H1 (cell line): Measurements from ENCODE around the gene COL26A1. TPM values are rescaled to one million over a fixed set of nuclear protein-coding genes. Genes with fewer than 3 reads are reported as not detected.

Experiments used
- CTCF ChIA-PET: fragments of 300-600 bp; sonication (Branson Sonifier 250); formaldehyde crosslinking; loops from one replicate; lab custom pipeline; 2021; ENCODE audit not compliant: partially characterized antibody; lab: Charles Lee
- POLR2A ChIA-PET: fragments of 300-600 bp; sonication (Branson Sonifier 250); formaldehyde crosslinking; loops from one replicate; lab custom pipeline; 2021; ENCODE audit warnings: inconsistent platforms; ENCODE audit not compliant: partially characterized antibody; lab: Charles Lee
- DNase-seq, 2 experiments: peaks; one replicate each; pipeline versions ENCODE4 v3.0.0 to v3.0.0-alpha.2; 2010 to 2022; ENCODE audit warnings: low spot score in 2 of 2, low read depth in 1 of 2, mixed read lengths in 1 of 2
- FAIRE-seq: peaks from 2 replicates; lab custom pipeline; 2011; peaks lifted over from hg19 to GRCh38; lab: Jason Lieb, UNC
- H2AFZ ChIP-seq: 2 replicates; pipeline ENCODE4 v1.8.1; 2012; ENCODE audit warnings: low read length, inconsistent platforms
- H2AK5ac ChIP-seq: 2 replicates; pipeline ENCODE4 v1.6.1; 2013; ENCODE audit warnings: low read depth, low read length
- H2BK120ac ChIP-seq: replicated peaks from 2 replicates; pipeline ENCODE3; 2013; ENCODE audit warnings: low read depth, low read length, inconsistent platforms
- H2BK12ac ChIP-seq: 2 replicates; pipeline ENCODE4 v1.6.1; 2013; ENCODE audit warnings: low read depth, low read length
- H2BK15ac ChIP-seq: 2 replicates; pipeline ENCODE4 v1.6.1; 2013; ENCODE audit warnings: low read length
- H2BK20ac ChIP-seq: 2 replicates; pipeline ENCODE4 v1.6.1; 2013; ENCODE audit warnings: low read length
- H2BK5ac ChIP-seq: 2 replicates; pipeline ENCODE4 v1.6.1; 2013; ENCODE audit warnings: low read depth, low read length
- H3K14ac ChIP-seq: 2 replicates; pipeline ENCODE4 v1.6.1; 2013; ENCODE audit warnings: inconsistent platforms; ENCODE audit not compliant: insufficient read length
- H3K18ac ChIP-seq: 2 replicates; pipeline ENCODE4 v1.6.1; 2013; ENCODE audit warnings: low read length; ENCODE audit errors: extremely low read depth
- H3K23ac ChIP-seq: 2 replicates; pipeline ENCODE4 v1.6.1; 2013; ENCODE audit warnings: inconsistent platforms; ENCODE audit not compliant: insufficient read length
- H3K23me2 ChIP-seq: 2 replicates; pipeline ENCODE4 v1.6.1; 2013; ENCODE audit warnings: low read depth, low read length
- H3K27ac ChIP-seq: 2 replicates; pipeline ENCODE4 v1.6.1; 2011; ENCODE audit warnings: low read depth, low read length, inconsistent platforms
- H3K27me3 ChIP-seq, 4 experiments: replicated peaks in 1 of 4; 1 replicate in 1 of 4; 2 replicates in 3 of 4; pipeline versions ENCODE4 v1.6.1 to v1.8.1; 2011 to 2013; ENCODE audit warnings: low read length in 3 of 4, mild to moderate bottlenecking in 3 of 4, inconsistent platforms in 2 of 4, mixed read lengths in 2 of 4, moderate library complexity in 1 of 4; ENCODE audit not compliant: control insufficient read depth in 3 of 4, insufficient read depth in 3 of 4; ENCODE audit errors: extremely low read depth in 1 of 4
- H3K36me3 ChIP-seq, 4 experiments: 2 replicates each; pipeline versions ENCODE4 v1.6.1 to v1.8.1; 2011 to 2013; ENCODE audit warnings: mild to moderate bottlenecking in 4 of 4, low read length in 3 of 4, moderate library complexity in 2 of 4, control low read depth in 1 of 4, inconsistent platforms in 1 of 4; ENCODE audit not compliant: insufficient read depth in 4 of 4, control insufficient read depth in 2 of 4
- H3K4ac ChIP-seq: replicated peaks from 2 replicates; pipeline ENCODE3; 2013; ENCODE audit warnings: low read length, low read depth, mixed read lengths, inconsistent platforms; ENCODE audit not compliant: insufficient read length
- H3K4me1 ChIP-seq, 4 experiments: replicated peaks in 1 of 4; 1 replicate in 1 of 4; 2 replicates in 3 of 4; pipeline versions ENCODE4 v1.6.1 to v1.8.1; 2011 to 2013; ENCODE audit warnings: low read length in 3 of 4, inconsistent platforms in 2 of 4, mixed read lengths in 1 of 4; ENCODE audit not compliant: insufficient read depth in 4 of 4, control insufficient read depth in 3 of 4
- H3K4me2 ChIP-seq, 2 experiments: 2 replicates each; pipeline versions ENCODE4 v1.6.1 to v1.8.1; 2011 to 2013; ENCODE audit warnings: low read depth in 2 of 2, low read length in 2 of 2, control low read depth in 1 of 2, inconsistent platforms in 1 of 2, mild to moderate bottlenecking in 1 of 2; ENCODE audit not compliant: insufficient read depth in 1 of 2
- H3K4me3 ChIP-seq, 4 experiments: fragments of 200-600, 300-600 bp in 1 of 4; sonication (generic), shearing (Covaris generic), sonication (Bioruptor Twin) in 1 of 4; 2 replicates each; pipeline versions ENCODE4 v1.5.1 to v1.8.1; 2011 to 2016; ENCODE audit warnings: low read length in 4 of 4, low read depth in 3 of 4, control low read depth in 2 of 4, inconsistent platforms in 2 of 4, mild to moderate bottlenecking in 2 of 4, mixed read lengths in 1 of 4, moderate library complexity in 1 of 4; ENCODE audit not compliant: insufficient read depth in 2 of 4; ENCODE audit errors: extremely low read depth in 1 of 4
- H3K56ac ChIP-seq: replicated peaks from 2 replicates; pipeline ENCODE3; 2013; ENCODE audit warnings: low read depth, mild to moderate bottlenecking, mixed read lengths, low read length, inconsistent platforms; ENCODE audit not compliant: insufficient read length
- H3K79me1 ChIP-seq: 2 replicates; pipeline ENCODE4 v1.6.1; 2013; ENCODE audit warnings: low read depth, low read length, control low read depth
- H3K79me2 ChIP-seq, 2 experiments: 2 replicates each; pipeline versions ENCODE4 v1.6.1 to v1.8.1; 2012 to 2013; ENCODE audit warnings: low read length in 2 of 2, mild to moderate bottlenecking in 2 of 2, inconsistent platforms in 1 of 2; ENCODE audit not compliant: insufficient read depth in 2 of 2, control insufficient read depth in 1 of 2
- H3K9ac ChIP-seq, 4 experiments: replicated peaks in 1 of 4; 1 replicate in 1 of 4; 2 replicates in 3 of 4; pipeline versions ENCODE4 v1.6.1 to v1.8.1; 2011 to 2013; ENCODE audit warnings: low read depth in 3 of 4, low read length in 3 of 4, control low read depth in 2 of 4, mild to moderate bottlenecking in 2 of 4, moderate library complexity in 2 of 4, inconsistent platforms in 1 of 4; ENCODE audit errors: extremely low read depth in 1 of 4
- H3K9me3 ChIP-seq, 2 experiments: 2 replicates each; pipeline versions ENCODE4 v1.6.1 to v1.8.1; 2012 to 2013; ENCODE audit warnings: mild to moderate bottlenecking in 2 of 2, moderate library complexity in 2 of 2, control low read depth in 1 of 2, inconsistent platforms in 1 of 2, low read depth in 1 of 2, low read length in 1 of 2, mixed read lengths in 1 of 2; ENCODE audit not compliant: insufficient read depth in 2 of 2
- H4K20me1 ChIP-seq, 2 experiments: replicated peaks in 1 of 2; 2 replicates each; pipeline versions ENCODE3 to v1.8.1; 2011 to 2013; ENCODE audit warnings: inconsistent platforms in 2 of 2, low read length in 2 of 2, mild to moderate bottlenecking in 1 of 2; ENCODE audit not compliant: insufficient read depth in 2 of 2, control insufficient read depth in 1 of 2
- H4K5ac ChIP-seq: 2 replicates; pipeline ENCODE4 v1.6.1; 2013; ENCODE audit warnings: low read length, low read depth, mixed read lengths, inconsistent platforms; ENCODE audit not compliant: insufficient read length
- H4K8ac ChIP-seq: 2 replicates; pipeline ENCODE4 v1.8.0; 2013; ENCODE audit warnings: mild to moderate bottlenecking, moderate library complexity, low read length, inconsistent platforms; ENCODE audit not compliant: insufficient read depth; ENCODE audit errors: extremely low read depth
- H4K91ac ChIP-seq: replicated peaks from 2 replicates; pipeline ENCODE3; 2013; ENCODE audit warnings: low read length, mixed read lengths, inconsistent platforms; ENCODE audit not compliant: insufficient read length
- WGBS, 2 experiments: shearing (Covaris generic) in 1 of 2; methylation state at CpG; one replicate each; pipeline versions ENCODE4 v1.1.6 to v1.1.7; 2013 to 2015; ENCODE audit warnings: low lambda C conversion rate in 2 of 2, mixed read lengths in 2 of 2, inconsistent platforms in 1 of 2, low coverage in 1 of 2, missing lambda C conversion rate in 1 of 2; ENCODE audit not compliant: insufficient replicate concordance in 2 of 2, insufficient coverage in 1 of 2, insufficient read length in 1 of 2; ENCODE audit errors: extremely low coverage in 1 of 2, missing lambda C conversion rate in 1 of 2; 5-methylcytosine and 5-hydroxymethylcytosine counted together
- polyA plus RNA-seq, 7 experiments: library from polyadenylated mRNA; depleted of rRNA in 3 of 7; stranded (reverse) in 5 of 7; unstranded in 2 of 7; fragments of >200 nt in 5 of 7; fragments of 200-250 nt in 2 of 7; gene quantifications; 1 replicate in 5 of 7; 2 replicates in 1 of 7; 4 replicates in 1 of 7; pipeline versions ENCODE4 v1.2.1 to v1.2.3, GENCODE V29; 2011 to 2013; ENCODE audit warnings: missing spikeins in 2 of 7, mixed read lengths in 2 of 7
- total RNA-seq: library from RNA; stranded (reverse); fragmentation: NEBNext Ultra II Directional; extraction: Animal tissue kit (Norgen Biotek cat#: 25700); gene quantifications from 2 replicates; pipeline ENCODE4 v1.2.1, GENCODE V29; 2021

The COL26A1 gene
- total and polyA plus RNA-seq, 2 of the 8 experiments (the other 6 are each of a cell fraction or from before 2014, with no cell fraction given) = 51.1 to 68.8 TPM

DNA sequence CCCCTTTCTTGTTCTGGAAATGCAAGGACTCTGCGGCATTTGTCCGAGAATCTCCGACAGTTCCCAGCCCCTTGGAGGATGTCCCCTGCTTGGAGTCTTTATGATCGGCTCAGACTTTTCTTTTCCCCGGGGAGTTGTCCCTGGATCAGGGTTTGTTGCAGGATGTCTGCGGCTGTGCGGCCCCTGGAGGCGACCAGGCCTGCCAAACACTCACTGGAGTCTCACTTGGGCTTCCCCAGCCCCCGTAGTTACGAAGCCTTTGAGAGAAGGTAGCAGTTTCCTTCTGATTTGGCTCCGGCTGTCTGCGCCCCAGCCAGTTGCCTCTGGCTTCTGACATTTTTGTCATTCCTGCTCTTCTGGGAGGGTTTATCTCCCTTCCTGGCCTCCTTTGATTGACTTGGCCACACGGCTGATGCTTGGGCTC lies 16.1 kb downstream of the COL26A1 start:
- Histone ChIP-seq H3K9me3 (peaks cover 2 to 5% of the 10 kb centered on the region in 2 experiments; a peak in 2 of 4 replicates), H2BK20ac (no peak overlapping the region), H4K8ac (no peak overlapping the region), H3K14ac (no peak overlapping the region), H3K4me1 (peaks cover 0 to 11% (median 7%) of the 10 kb centered on the region in 4 experiments; a peak in 5 of 7 replicates), H3K9ac (no peak overlapping the region), H3K79me2 (peaks cover 0 to 37% of the 10 kb centered on the region in 2 experiments; a peak in 2 of 4 replicates), H2AFZ (no peak overlapping the region), H3K4me2 (peak overlapping the region; percentile 5 to 39; a peak in 2 of 4 replicates), H2BK120ac (no peak overlapping the region), H3K56ac (no peak overlapping the region), H3K18ac (peak overlapping the region; percentile 78; the same call in 1 of the 2 replicates), H2BK5ac (peak overlapping the region; percentile 81; the same call in 1 of the 2 replicates), H4K20me1 (peaks cover 3 to 4% of the 10 kb centered on the region in 2 experiments), H4K91ac (no peak overlapping the region), H3K23ac (no peak overlapping the region), H3K27ac (no peak overlapping the region), H4K5ac (peak overlapping the region; percentile 3), H3K4me3 (no peak overlapping the region), H2BK12ac (peak overlapping the region; percentile 93), H2AK5ac (no peak overlapping the region), H3K79me1 (peaks cover 4% of the 10 kb centered on the region), H3K36me3 (peaks cover 0 to 3% (median 0%) of the 10 kb centered on the region in 4 experiments; a peak in 3 of 8 replicates), H2BK15ac (0 out of 2 replicates have a peak overlapping the region, but pooled peaks have one; percentile 93), H3K27me3 (no peaks in the 10 kb centered on the region), H3K23me2 (no peaks in the 10 kb centered on the region), H3K4ac (no peak overlapping the region)
- WGBS, 2 experiments = 64% methylated on average over 13 of the region's 13 CpGs; no CpG with 5 or more reads in 1 of the 2 experiments
- CTCF ChIA-PET = interaction anchor here (1.0 to 36.0 kb wide), 4 partner anchors 8 to 25 kb away, joined by 3 to 728 read pairs (median 12); partner anchors contain the start of gene COL26A1
- FAIRE-seq (peak; percentile 68), DNase-seq (peak in 1 of 2 experiments; percentile 70)
- POLR2A ChIA-PET = interaction anchor here (1.4 kb wide), 1 partner anchor 34 kb away, joined by 3 read pairs; no protein-coding TSS in a partner anchor
